Sigmoid colon (tissue), 7 donors: ENCODE measurements around the gene KLHL40. TPM values are rescaled to one million over a fixed set of nuclear protein-coding genes. Genes with fewer than 3 reads are reported as not detected.
A peak's percentile ranks its signal among the peaks of the same experiment; 100 is the strongest.

Source experiments
- DNase-seq: peaks from one replicate; pipeline ENCODE4 v3.0.0-alpha.2; 2019
- H3K27ac ChIP-seq, 4 donors: fragments of 200-600 bp; sonication (generic); one replicate each; pipeline ENCODE4 v1.5.1; 2016 to 2019; ENCODE audit warnings: mild to moderate bottlenecking in 1 of 4
- H3K27me3 ChIP-seq, 3 donors: fragments of 200-600 bp; sonication (generic); one replicate each; pipeline ENCODE4 v1.5.1; 2019; ENCODE audit warnings: mild to moderate bottlenecking in 1 of 3
- H3K36me3 ChIP-seq, 4 donors: fragments of 200-600 bp; sonication (generic); one replicate each; pipeline ENCODE4 v1.5.1; 2016 to 2019
- H3K4me1 ChIP-seq, 4 donors: fragments of 200-600 bp; sonication (generic); one replicate each; pipeline ENCODE4 v1.5.1; 2017 to 2019
- H3K4me3 ChIP-seq, 4 donors: fragments of 200-600 bp; sonication (generic); one replicate each; pipeline ENCODE4 v1.5.1; 2017 to 2019; ENCODE audit warnings: mild to moderate bottlenecking in 2 of 4, moderate library complexity in 1 of 4
- H3K9me3 ChIP-seq, 4 donors: fragments of 200-600 bp in 3 of 4; sonication (generic) in 3 of 4; one replicate each; pipeline versions ENCODE4 v1.5.1 to v1.6.1; 2013 to 2019
- EP300 ChIP-seq, 4 donors: sonication (generic); formaldehyde crosslinking; IDR thresholded peaks; one replicate each; pipeline ENCODE4 v1.6.1; 2017; ENCODE audit warnings: antibody characterized with exemption in 4 of 4
- POLR2A ChIP-seq, 2 donors: fragments of 450-650 bp; IDR thresholded peaks; one replicate each; pipeline ENCODE4 v1.6.1; 2016; ENCODE audit warnings: antibody characterized with exemption in 2 of 2, mild to moderate bottlenecking in 2 of 2, moderate library complexity in 2 of 2
- POLR2AphosphoS5 ChIP-seq, 4 donors: sonication (generic); formaldehyde crosslinking; IDR thresholded peaks; one replicate each; pipeline ENCODE4 v1.6.1; 2017; ENCODE audit warnings: antibody characterized with exemption in 4 of 4
- WGBS, 2 donors: extraction: QIAGEN DNeasy Blood & Tissue Kit; methylation state at CpG; one replicate each; pipeline ENCODE4 v1.1.7; 2013; 5-methylcytosine and 5-hydroxymethylcytosine counted together
- intact Hi-C: fragments of 100-400 bp; cut with DNase I; formaldehyde crosslinking; loops from one replicate; pipeline ENCODE4 v1.15.1; 2023
- polyA plus RNA-seq, 3 donors: library from polyadenylated mRNA; stranded (reverse); fragments of 200-250 nt; gene quantifications; one replicate each; pipeline ENCODE4 v1.2.3, GENCODE V29; 2013
- total RNA-seq, 4 donors: library from RNA; depleted of rRNA; stranded (reverse); fragments of >200 nt; gene quantifications; one replicate each; pipeline ENCODE4 v1.1.0, GENCODE V29; 2016
- TF ChIP-seq, protein P1 (sequence below), 4 experiments: fragments of 450-650 bp in 3 of 4; fragments of 200-600 bp in 1 of 4; IDR thresholded peaks; one replicate each; pipeline ENCODE4 v1.5.1; 2016 to 2019; ENCODE audit warnings: antibody characterized with exemption in 4 of 4, mild to moderate bottlenecking in 3 of 4, moderate library complexity in 2 of 4
- donor health status: healthy with polysubstance abuse.
- donor health status: Bipolar disorder and iron deficiency.
- donor health status: healthy.

The KLHL40 gene
- total and polyA plus RNA-seq, 7 donors, result under 0.01 TPM; not detected in 6

- 78% methylated on average over 5 of the region's 5 CpGs for WGBS, 2 donors
Observed at GRCh38 chr3:42703695-42704025, 18.3 kb downstream of the KLHL40 start.

GRCh38 chr3:42704136-42704841, 19.0 kb downstream of the KLHL40 start:
- H3K4me1 ChIP-seq, result no peaks in the 10 kb centered on the region
- no peak overlapping the region for H3K27ac ChIP-seq
- no peaks in the 10 kb centered on the region for H3K9me3 ChIP-seq
- intact Hi-C loops, result no loop called here
- no peaks in the 10 kb centered on the region for H3K36me3 ChIP-seq
- TF ChIP-seq POLR2AphosphoS5 (IDR thresholded peaks at IDR 0.05) (no peak), EP300 (IDR thresholded peaks at IDR 0.05) (no peak), POLR2A (IDR thresholded peaks at IDR 0.05) (no peak)
- TF ChIP-seq, protein P1, sequence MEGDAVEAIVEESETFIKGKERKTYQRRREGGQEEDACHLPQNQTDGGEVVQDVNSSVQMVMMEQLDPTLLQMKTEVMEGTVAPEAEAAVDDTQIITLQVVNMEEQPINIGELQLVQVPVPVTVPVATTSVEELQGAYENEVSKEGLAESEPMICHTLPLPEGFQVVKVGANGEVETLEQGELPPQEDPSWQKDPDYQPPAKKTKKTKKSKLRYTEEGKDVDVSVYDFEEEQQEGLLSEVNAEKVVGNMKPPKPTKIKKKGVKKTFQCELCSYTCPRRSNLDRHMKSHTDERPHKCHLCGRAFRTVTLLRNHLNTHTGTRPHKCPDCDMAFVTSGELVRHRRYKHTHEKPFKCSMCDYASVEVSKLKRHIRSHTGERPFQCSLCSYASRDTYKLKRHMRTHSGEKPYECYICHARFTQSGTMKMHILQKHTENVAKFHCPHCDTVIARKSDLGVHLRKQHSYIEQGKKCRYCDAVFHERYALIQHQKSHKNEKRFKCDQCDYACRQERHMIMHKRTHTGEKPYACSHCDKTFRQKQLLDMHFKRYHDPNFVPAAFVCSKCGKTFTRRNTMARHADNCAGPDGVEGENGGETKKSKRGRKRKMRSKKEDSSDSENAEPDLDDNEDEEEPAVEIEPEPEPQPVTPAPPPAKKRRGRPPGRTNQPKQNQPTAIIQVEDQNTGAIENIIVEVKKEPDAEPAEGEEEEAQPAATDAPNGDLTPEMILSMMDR (IDR thresholded peaks at IDR 0.05), result no peak
- H3K4me3 ChIP-seq, result no peak overlapping the region
- DNase-seq, result no peak
- 85 to 89% methylated on average over 8 of the region's 8 CpGs for WGBS, 2 donors
- no peaks in the 10 kb centered on the region for H3K27me3 ChIP-seq

More at GRCh38 chr3:42703695-42704025, 18.3 kb downstream of the KLHL40 start:
- H3K9me3 ChIP-seq, result no peaks in the 10 kb centered on the region
- no peak overlapping the region for H3K4me3 ChIP-seq
- H3K27me3 ChIP-seq, result no peaks in the 10 kb centered on the region
- no peak overlapping the region for H3K27ac ChIP-seq
- no peaks in the 10 kb centered on the region for H3K4me1 ChIP-seq
- intact Hi-C loops, result no loop called here
- no peaks in the 10 kb centered on the region for H3K36me3 ChIP-seq
- TF ChIP-seq POLR2A (IDR thresholded peaks at IDR 0.05) (no peak), POLR2AphosphoS5 (IDR thresholded peaks at IDR 0.05) (no peak), EP300 (IDR thresholded peaks at IDR 0.05) (no peak)
- TF ChIP-seq, protein P1 (IDR thresholded peaks at IDR 0.05), result no peak
- no peak for DNase-seq

GRCh38 chr3:42705058-42705767, 19.9 kb downstream of the KLHL40 start:
- intact Hi-C loops, result no loop called here
- Histone ChIP-seq H3K27ac (no peak overlapping the region), H3K4me1 (no peaks in the 10 kb centered on the region), H3K9me3 (no peaks in the 10 kb centered on the region), H3K4me3 (no peak overlapping the region), H3K27me3 (no peaks in the 10 kb centered on the region), H3K36me3 (no peaks in the 10 kb centered on the region)
- DNase-seq, result no peak
- WGBS, 2 donors, result 61 to 77% methylated on average over 7 of the region's 7 CpGs
- TF ChIP-seq EP300 (IDR thresholded peaks at IDR 0.05) (no peak), POLR2AphosphoS5 (IDR thresholded peaks at IDR 0.05) (no peak), POLR2A (IDR thresholded peaks at IDR 0.05) (no peak)
- TF ChIP-seq, protein P1 (IDR thresholded peaks at IDR 0.05), result no peak

DNA sequence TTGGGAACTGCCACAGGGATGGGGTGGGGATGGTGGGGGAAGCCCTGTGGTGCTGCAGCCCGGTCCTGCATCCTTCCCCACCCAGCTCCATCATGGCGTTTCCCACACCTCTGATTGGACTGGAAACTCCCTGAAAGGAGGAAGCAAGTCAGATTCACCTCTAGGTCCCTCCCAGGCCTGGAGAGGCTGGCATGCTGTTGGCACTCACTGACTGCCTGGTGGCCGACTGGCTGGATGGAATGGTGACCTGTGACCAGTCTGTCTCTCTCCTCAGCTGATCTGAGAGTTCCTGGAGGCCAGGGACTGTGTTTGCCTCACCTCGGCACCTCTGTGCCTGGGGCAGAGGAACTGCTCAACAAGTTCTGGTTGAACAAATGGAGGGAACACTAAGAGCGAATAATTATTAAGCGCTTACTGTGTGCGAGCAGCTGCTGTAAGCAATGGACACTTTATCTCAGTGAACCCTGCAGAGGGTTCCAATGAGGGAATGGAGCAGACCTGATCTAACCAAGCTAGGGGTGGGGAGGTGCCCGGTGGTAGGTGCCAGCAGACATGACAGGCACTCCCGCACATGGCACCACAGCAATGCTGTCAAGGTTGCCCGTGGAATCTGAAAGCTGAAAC, 20.7 kb downstream of the KLHL40 start:
- TF ChIP-seq EP300 (IDR thresholded peaks at IDR 0.05) (no peak), POLR2A (IDR thresholded peaks at IDR 0.05) (no peak), POLR2AphosphoS5 (IDR thresholded peaks at IDR 0.05) (no peak)
- TF ChIP-seq, protein P1 (IDR thresholded peaks at IDR 0.05), result no peak
- Histone ChIP-seq H3K4me1 (no peaks in the 10 kb centered on the region), H3K4me3 (no peak overlapping the region), H3K36me3 (no peaks in the 10 kb centered on the region), H3K27ac (no peak overlapping the region), H3K9me3 (no peaks in the 10 kb centered on the region), H3K27me3 (no peaks in the 10 kb centered on the region)
- DNase-seq, result peak; percentile 41
- intact Hi-C loops, result no loop called here
- 69 to 79% methylated on average over 10 of the region's 10 CpGs for WGBS, 2 donors
